HG02798 (cell line): Measurements from ENCODE around the gene NLRP4.

ENCODE experiments used
- ATAC-seq: cut with Tn5 transposase; IDR thresholded peaks from one replicate; pipeline ENCODE4 v1.9.1; 2021; ENCODE audit warnings: mild to moderate bottlenecking; ENCODE audit not compliant: unreplicated experiment, poor library complexity

NLRP4 gene, protein sequence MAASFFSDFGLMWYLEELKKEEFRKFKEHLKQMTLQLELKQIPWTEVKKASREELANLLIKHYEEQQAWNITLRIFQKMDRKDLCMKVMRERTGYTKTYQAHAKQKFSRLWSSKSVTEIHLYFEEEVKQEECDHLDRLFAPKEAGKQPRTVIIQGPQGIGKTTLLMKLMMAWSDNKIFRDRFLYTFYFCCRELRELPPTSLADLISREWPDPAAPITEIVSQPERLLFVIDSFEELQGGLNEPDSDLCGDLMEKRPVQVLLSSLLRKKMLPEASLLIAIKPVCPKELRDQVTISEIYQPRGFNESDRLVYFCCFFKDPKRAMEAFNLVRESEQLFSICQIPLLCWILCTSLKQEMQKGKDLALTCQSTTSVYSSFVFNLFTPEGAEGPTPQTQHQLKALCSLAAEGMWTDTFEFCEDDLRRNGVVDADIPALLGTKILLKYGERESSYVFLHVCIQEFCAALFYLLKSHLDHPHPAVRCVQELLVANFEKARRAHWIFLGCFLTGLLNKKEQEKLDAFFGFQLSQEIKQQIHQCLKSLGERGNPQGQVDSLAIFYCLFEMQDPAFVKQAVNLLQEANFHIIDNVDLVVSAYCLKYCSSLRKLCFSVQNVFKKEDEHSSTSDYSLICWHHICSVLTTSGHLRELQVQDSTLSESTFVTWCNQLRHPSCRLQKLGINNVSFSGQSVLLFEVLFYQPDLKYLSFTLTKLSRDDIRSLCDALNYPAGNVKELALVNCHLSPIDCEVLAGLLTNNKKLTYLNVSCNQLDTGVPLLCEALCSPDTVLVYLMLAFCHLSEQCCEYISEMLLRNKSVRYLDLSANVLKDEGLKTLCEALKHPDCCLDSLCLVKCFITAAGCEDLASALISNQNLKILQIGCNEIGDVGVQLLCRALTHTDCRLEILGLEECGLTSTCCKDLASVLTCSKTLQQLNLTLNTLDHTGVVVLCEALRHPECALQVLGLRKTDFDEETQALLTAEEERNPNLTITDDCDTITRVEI

DNA sequence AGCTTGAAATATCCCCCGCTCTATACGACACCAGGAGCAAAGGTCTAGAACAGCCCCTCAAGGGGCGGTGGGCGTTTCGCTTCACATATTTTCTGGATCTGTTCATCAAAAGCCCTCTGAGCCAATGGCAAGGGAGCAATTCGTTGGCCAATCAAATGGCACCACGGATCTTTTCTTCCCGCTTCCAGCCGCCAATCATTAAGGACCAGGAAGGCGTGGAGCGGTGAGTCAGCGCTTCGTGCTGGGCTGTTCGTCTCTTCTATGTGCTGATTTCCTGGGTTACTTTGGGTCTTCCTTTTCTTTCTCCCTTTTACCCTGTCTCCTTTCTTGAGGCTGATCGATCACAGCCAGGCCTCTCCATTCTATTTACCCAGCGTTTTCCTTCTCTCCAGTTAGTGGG, at the start of gene NLRP4:
Gene NLRP4 (plus strand): TSS at position 201 of the 400 bp plus-strand sequence. CDS start 15,541 bp downstream, outside the sequence.
- ATAC-seq = no peak

DNA sequence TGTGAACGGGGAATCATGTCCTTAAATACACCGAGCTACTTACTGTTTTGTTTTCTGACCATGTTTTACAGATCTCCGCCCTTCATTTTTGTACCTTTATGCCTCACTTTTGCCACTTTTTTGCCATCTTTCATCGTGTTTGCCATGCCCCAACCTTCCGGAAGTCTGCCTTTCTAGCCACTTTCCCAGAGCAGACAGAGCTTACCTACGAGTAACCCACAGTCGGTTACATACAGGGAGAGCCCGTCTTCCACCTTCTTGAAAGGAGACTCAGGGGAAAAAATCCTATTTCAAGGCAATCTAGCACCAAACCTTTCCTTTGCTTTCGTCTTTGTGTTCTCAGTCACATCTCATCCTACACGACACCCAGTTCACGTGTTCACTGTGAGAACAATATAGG, 41.3 kb upstream of the NLRP4 start:
- no peak for ATAC-seq

DNA sequence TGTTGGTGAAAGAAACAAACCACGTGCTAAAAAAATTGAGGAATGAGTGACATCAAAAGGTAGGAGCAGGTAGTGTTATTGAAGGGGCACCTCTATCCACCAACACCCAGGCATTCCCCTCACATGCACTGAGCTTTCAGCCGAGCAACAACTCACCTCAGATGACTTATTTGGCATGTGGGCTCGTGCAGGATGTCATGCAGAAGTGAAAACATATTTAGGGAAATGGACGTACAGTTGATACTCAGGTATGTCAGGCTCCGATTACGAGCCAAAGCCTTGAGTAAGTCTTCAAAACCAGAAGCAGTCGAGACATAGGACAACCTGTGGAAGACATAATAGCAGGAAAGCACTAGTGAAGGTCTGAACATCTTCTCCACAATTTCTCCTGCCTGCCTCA, 34.9 kb upstream of the NLRP4 start:
- no peak for ATAC-seq

DNA sequence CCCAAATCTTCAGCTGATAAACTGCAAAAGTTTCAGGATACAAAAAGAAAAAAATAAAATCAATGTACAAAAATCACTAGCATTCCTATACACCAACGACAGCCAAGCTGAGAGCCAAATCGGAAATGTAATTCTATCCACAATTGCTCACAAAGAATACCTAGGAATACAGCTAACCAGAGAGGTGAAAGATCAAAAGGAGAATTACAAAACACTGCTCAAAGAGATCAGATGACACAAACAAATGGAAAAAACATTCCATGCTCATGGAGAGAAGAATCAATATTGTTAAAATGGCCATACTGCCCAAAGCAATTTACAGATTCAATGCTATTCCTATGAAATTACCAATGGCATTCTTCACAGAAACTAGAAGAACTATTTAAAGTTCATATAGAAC, 34.1 kb upstream of the NLRP4 start:
- no peak for ATAC-seq

DNA sequence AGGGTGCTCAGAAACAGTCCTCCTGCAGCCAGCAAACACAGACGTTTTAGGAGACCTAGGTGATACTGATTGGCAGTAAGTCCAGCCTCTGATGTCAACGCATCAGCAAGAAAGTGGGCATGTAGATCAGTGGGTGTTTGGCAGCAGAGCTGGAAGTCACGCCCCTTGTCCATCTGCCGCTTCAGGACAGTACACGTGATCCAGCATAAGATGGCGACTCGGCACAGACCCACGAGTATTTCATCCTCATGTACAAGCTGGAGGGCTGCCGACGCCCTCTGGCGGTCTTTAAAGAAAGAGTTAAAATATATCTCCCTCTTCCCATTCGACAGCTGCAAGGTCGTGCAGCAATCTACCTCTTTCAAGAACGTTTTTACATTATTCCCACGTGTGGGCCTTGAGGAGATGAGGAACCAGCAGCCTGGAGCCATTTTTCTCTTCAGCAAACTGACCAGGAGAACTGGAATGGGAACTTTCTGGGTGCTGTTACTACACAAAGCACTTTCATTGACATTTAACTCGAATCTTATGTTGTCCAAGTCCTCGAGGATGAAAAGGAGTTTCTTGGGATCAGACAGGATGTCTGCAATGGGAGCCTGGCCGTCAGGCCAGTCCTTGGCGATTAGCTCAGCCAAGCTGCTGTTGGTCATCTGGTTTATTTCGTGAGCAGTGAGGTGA, 26.8 kb upstream of the NLRP4 start:
- ATAC-seq = no peak

DNA sequence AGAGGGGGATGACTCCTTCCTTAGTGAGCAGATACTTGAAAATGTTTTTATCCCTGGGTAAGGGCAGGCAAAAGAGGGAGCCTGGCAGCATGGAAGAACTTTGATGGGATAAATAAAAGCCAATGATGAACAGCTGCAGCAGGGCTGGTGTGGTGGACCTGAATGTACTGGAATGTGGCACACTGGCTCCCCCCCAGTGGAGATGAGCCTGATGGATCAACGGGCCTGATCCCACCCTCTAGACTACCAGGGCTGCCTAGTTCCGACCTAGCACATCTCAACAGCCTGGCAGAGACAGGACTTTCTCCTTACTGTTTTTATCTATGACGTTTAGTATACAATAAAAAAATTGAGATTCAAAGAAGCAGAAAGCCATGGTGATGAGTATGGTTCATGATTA, 25.0 kb upstream of the NLRP4 start:
- ATAC-seq = no peak

DNA sequence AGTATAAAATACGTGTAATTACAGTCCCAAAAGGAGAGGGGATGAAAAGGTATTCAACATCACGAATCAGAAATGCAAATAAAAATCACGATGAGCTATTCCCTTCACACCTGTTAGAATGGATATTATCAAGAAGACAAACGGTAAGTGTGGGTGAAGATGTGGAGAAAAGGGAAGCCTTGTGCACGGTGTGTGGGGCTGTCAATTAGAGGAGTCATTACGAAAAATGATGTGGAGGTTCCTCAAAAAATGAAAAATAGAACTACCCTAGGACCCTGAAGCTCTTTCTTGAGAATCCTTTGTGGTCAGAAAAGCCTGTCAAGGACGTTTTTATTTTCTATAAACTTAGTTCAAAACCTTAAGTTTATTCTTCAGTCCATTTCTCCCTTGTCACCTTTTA, 23.9 kb upstream of the NLRP4 start:
- ATAC-seq = no peak

DNA sequence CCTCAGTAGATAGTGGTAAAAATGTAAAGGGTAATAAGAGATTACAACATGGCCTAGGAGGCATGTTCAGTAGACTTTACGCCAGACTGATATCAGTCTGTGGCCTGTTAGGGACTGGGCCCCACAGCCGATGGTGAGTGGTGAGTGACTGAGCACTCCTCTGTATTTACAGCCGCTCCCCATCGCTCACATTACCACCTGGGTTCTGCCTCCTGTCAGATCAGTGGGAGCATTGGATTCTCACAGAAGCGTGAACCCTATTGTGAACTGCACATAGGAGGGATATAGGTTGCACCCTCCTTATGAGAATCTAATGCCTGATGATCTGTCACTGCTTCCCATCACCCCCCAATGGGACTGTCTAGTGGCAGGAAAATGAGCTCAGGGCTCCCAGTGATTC, 22.4 kb upstream of the NLRP4 start:
- no peak for ATAC-seq

DNA sequence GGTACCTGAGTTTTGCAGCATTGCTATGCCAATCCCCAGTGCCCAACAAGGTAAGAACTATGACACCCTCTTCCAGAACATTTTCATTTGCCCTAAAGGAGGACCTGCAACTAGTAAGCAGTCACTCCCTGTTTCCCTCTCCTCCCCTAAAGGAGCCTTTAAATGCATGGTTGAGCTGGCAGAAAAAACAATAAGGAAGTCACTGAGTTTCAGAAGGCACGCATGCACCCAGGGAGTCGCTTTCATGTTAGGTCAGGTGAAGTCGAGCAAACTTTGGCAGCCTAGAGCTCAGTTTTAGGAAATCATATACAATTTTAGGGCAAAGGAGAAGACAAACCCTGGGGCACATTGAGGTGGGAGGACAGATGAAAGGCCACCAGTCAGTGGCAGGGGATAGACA, 16.3 kb upstream of the NLRP4 start:
- ATAC-seq = no peak

DNA sequence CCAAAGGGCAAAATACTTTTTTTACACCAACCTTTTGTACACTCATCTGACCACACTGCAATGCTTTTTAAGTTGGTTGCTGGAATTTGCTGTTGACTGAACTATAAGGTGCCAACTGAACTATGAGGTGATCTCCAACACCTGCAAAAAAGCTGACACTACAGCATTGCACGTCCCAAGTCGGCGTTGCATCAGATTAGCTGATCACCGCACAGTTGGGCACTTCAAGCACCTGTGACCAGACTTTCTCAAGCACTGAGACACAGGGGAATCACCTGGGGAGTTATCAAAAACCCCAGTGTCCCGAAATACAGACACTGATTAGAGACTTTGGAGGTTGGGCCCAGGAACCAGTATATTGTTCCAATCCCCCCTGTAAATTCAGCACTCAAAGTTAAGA, 5.7 kb upstream of the NLRP4 start:
- ATAC-seq = no peak

DNA sequence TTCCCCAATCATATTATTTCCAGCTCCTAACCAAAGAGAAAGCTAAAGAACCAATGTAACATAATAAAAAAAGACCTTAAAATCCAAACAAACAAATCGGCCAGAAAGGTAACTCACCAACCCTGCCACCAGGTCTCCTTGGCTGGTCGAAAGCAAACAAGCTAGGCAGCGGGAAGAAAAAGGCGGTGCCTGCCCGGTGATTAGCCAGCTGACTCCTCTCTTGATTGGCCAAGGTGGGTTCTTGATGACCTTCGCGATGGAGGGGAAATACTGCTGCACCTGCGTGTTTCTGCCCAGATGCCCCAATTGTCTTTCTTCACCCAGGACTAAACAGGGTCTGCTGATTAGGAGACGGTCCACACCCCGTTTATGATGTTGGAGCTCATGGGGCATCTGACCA, 4.5 kb upstream of the NLRP4 start, which contains the start of gene NLRP11:
Gene NLRP11 (minus strand): TSS at position 154 of the 400 bp plus-strand sequence. CDS start 13,825 bp downstream, outside the sequence.
- no peak for ATAC-seq

DNA sequence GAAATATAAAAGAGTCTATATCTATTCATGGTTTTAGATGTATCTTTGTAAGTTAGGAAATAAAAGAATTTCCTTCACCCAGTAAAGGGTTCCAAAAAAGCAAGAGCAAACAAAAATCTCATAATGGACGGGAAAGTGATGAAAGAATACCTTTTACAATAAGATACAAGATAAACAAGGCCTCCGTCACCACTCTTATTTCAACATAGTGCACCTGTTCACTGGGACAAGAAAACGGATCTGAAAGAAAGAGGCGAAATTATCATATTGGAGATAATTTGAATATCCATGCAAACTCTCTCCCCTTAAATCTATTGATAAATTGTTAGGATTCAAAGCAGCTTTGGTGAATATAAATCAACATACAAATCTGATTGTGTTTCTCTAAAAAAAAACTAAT, 3.7 kb upstream of the NLRP4 start:
- no peak for ATAC-seq

DNA sequence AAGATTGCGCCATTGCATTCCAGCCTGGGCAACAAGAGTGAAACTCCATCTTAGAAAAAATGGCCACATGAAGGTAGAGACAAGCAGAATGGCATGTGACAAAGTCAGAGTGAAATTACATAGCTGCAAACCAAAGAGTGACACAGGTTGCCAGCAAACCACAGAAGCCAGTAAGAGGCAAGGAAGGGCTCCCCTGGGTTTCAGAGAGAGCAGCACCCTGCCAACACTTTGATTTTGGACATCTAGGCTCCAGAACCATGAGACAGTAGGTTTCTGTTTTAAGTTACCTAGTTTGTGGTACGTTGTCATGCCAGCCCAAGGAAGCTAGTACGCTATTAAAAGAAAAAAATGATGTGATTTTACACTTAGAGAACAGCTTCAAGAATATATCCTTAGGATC, 1.9 kb downstream of the NLRP4 start:
- ATAC-seq = no peak

DNA sequence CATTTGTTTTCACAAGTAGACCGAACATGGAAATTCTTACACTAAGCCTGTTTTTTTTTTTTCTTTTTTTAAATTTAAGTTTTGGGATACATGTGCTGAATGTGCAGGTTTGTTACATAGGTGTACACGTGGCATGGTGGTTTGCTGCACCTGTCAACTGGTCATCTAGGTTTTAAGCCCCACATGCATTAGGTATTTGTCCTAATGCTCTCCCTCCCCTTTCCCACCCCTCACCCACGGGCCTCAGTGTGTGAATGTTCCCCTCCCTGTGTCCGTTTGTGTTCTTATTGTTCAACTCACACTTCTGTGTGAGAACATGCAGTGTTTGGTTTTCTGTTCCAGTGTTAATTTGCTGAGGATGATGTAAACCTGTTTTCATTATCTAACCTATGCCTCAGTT, 2.6 kb downstream of the NLRP4 start:
- no peak for ATAC-seq

DNA sequence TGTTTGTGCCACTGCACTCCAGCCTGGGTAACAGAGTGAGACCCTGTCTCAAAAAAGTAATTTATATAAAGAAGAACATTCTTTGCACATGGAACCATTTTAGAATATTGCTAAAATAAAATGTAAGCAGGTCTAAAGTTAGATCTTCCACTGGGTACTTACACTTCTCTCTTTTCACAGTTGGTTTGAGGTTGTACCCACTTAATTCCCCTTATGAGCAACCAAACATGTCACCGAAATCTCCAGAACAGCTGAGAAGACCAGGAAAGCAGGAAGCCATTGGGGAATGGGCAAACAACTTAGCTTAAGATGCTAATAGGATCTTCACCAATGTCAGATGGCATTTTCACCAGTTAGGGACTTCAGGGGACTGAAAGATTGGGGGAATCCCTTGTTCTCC, 18.8 kb downstream of the NLRP4 start:
- ATAC-seq = no peak

DNA sequence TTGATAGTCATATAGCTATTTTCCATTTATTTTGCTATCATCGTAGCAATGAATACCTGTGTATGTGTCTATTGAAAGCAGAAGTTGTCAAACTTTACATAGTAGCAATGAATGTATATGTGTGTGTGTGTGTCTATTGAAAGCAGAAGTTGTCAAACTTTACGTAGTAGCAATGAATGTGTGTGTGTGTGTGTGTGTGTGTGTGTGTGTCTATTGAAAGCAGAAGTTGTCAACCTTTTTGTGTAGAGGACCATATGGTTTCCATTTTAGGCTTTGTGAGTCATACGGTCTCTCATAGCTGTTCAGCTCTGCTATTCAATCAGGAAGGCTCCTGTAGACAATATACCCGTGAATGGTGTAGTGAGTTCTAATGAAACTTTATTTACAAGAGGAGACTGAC, 20.8 kb downstream of the NLRP4 start:
- no peak for ATAC-seq

DNA sequence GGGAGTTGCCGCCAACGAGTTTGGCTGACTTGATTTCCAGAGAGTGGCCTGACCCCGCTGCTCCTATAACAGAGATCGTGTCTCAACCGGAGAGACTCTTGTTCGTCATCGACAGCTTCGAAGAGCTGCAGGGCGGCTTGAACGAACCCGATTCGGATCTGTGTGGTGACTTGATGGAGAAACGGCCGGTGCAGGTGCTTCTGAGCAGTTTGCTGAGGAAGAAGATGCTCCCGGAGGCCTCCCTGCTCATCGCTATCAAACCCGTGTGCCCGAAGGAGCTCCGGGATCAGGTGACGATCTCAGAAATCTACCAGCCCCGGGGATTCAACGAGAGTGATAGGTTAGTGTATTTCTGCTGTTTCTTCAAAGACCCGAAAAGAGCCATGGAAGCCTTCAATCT, 21.6 kb downstream of the NLRP4 start:
- no peak for ATAC-seq

DNA sequence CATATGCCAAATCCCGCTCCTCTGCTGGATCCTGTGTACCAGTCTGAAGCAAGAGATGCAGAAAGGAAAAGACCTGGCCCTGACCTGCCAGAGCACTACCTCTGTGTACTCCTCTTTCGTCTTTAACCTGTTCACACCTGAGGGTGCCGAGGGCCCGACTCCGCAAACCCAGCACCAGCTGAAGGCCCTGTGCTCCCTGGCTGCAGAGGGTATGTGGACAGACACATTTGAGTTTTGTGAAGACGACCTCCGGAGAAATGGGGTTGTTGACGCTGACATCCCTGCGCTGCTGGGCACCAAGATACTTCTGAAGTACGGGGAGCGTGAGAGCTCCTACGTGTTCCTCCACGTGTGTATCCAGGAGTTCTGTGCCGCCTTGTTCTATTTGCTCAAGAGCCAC, 22.1 kb downstream of the NLRP4 start:
- no peak for ATAC-seq

DNA sequence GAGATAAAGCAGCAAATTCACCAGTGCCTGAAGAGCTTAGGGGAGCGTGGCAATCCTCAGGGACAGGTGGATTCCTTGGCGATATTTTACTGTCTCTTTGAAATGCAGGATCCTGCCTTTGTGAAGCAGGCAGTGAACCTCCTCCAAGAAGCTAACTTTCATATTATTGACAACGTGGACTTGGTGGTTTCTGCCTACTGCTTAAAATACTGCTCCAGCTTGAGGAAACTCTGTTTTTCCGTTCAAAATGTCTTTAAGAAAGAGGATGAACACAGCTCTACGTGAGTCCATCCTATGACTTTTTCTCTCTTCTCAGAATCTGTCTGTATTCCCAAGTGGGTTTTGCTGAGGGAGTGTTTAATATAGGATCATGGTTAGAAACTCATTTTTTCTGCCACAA, 22.6 kb downstream of the NLRP4 start:
- ATAC-seq = no peak

DNA sequence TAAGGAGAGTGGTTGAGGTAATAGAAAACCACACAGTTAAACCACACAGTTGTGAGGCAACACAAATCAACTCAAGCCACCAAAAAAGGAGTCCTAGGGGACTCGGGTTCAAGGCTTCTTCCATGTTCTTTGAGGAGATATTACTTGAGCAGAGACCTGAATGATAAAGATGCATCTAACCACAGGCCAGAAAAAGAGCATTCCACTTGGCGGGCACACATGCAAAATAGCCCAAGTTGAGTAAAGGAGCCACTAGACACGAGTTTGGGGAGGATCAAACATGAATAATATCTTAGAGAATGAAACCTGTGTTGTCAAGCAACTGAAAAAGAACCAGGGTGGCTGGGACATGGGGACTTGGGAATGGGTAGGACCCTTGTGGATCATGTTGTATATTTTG, 30.2 kb downstream of the NLRP4 start:
- ATAC-seq = no peak

DNA sequence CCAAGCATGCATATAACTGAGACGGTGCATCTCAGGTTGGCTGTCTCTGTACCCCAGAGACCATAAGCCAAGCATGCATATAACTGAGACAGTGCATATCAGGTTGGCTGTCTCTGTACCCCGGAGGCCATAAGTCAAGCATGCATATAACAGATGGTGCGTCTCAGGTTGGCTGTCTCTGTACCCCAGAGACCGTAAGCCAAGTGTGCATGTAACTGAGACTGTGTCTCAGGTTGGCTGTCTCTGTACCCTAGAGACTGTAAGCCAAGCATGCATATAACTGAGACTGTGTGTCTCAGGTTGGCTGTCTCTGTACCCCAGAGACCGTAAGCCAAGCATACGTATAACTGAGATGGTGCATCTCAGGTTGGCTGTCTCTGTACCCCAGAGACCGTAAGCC, 30.8 kb downstream of the NLRP4 start:
- no peak for ATAC-seq
